HepG2 (cell line): ENCODE results near the gene CAMK1. TPM values are rescaled to one million over a fixed set of nuclear protein-coding genes. Genes with fewer than 3 reads are reported as not detected.
A peak's percentile ranks its signal among the peaks of the same experiment; 100 is the strongest.

ENCODE experiments used
- ATF7-NPFF ChIP-seq: sonication (generic); formaldehyde crosslinking; IDR thresholded peaks from 2 replicates; pipeline ENCODE4 v1.8.1; 2023; ENCODE audit warnings: mild to moderate bottlenecking, low read depth, missing genetic modification reagents, moderate library complexity
- ISL2 ChIP-seq: sonication (generic); formaldehyde crosslinking; IDR thresholded peaks from 2 replicates; pipeline ENCODE4 v1.5.0; 2020; ENCODE audit warnings: missing genetic modification reagents
- KDM6A ChIP-seq: IDR thresholded peaks from 2 replicates; pipeline ENCODE4 v1.6.1; 2016; ENCODE audit warnings: low read depth
- LCORL ChIP-seq, 2 experiments: fragments of 450-650 bp in 1 of 2; sonication (generic) in 1 of 2; formaldehyde crosslinking in 1 of 2; IDR thresholded peaks; 2 replicates each; pipeline versions ENCODE4 v1.5.0 to v1.6.1; 2017 to 2020; ENCODE audit warnings: antibody characterized with exemption in 1 of 2, missing genetic modification reagents in 1 of 2
- MEIS2 ChIP-seq: sonication (generic); formaldehyde crosslinking; IDR thresholded peaks from 2 replicates; pipeline ENCODE4 v1.9.0; 2021; ENCODE audit warnings: mild to moderate bottlenecking, missing genetic modification reagents
- NFATC3 ChIP-seq: sonication (generic); formaldehyde crosslinking; IDR thresholded peaks from 2 replicates; pipeline ENCODE4 v1.5.1; 2020; ENCODE audit warnings: mild to moderate bottlenecking, missing genetic modification reagents
- RELA ChIP-seq: sonication (generic); formaldehyde crosslinking; IDR thresholded peaks from 2 replicates; pipeline ENCODE4 v1.4.0; 2020; ENCODE audit warnings: missing genetic modification reagents
- TMF1 ChIP-seq: sonication (generic); formaldehyde crosslinking; IDR thresholded peaks from 2 replicates; pipeline ENCODE4 v1.8.1; 2022; ENCODE audit warnings: low read depth, missing genetic modification reagents
- ZFX ChIP-seq: sonication (generic); formaldehyde crosslinking; IDR thresholded peaks from 2 replicates; pipeline ENCODE4 v1.4.0; 2020; ENCODE audit warnings: mild to moderate bottlenecking, low read depth, missing genetic modification reagents, moderate library complexity
- ZKSCAN8 ChIP-seq: IDR thresholded peaks from 2 replicates; pipeline ENCODE4 v1.6.1; 2016; ENCODE audit warnings: borderline replicate concordance, missing genetic modification reagents, missing compliant biosample characterization
- ZNF124 ChIP-seq: sonication (generic); formaldehyde crosslinking; IDR thresholded peaks from 2 replicates; pipeline ENCODE4 v1.4.0; 2020; ENCODE audit warnings: missing genetic modification reagents
- ZNF234 ChIP-seq: sonication (generic); formaldehyde crosslinking; conservative IDR thresholded peaks from 2 replicates; pipeline ENCODE4 v1.5.1; 2020; ENCODE audit warnings: mild to moderate bottlenecking, missing genetic modification reagents
- ZNF556 ChIP-seq: sonication (generic); formaldehyde crosslinking; IDR thresholded peaks from 2 replicates; pipeline ENCODE4 v1.4.0; 2020; ENCODE audit warnings: mild to moderate bottlenecking, missing genetic modification reagents, borderline replicate concordance
- ZNF569 ChIP-seq: sonication (generic); formaldehyde crosslinking; IDR thresholded peaks from 2 replicates; pipeline ENCODE4 v1.5.0; 2020; ENCODE audit warnings: mild to moderate bottlenecking, missing genetic modification reagents, moderate library complexity, borderline replicate concordance
- polyA plus RNA-seq, 8 experiments: library from polyadenylated mRNA; depleted of rRNA in 3 of 8; stranded (reverse) in 7 of 8; unstranded in 1 of 8; fragments of >200 nt; fragmentation: Illumina TruSeq in 4 of 8; extraction: Trizol in 4 of 8; gene quantifications; 2 replicates each; pipeline versions ENCODE4 v1.2.1 to v1.2.3, GENCODE V29; 2011 to 2016; ENCODE audit warnings: low read depth in 4 of 8, missing spikeins in 1 of 8, mixed read lengths in 1 of 8; ENCODE audit not compliant: insufficient read depth in 1 of 8
- total RNA-seq, 5 experiments: library from RNA; depleted of rRNA; stranded (reverse); fragments of >200 nt; fragmentation: Illumina TruSeq; extraction: Trizol; gene quantifications; 2 replicates each; pipeline ENCODE4 v1.2.3, GENCODE V29; 2016; ENCODE audit warnings: low read depth in 1 of 5
- TF ChIP-seq, protein P1 (sequence below): sonication (generic); formaldehyde crosslinking; IDR thresholded peaks from 2 replicates; pipeline ENCODE4 v1.5.1; 2020; ENCODE audit warnings: mild to moderate bottlenecking, missing genetic modification reagents, moderate library complexity
- TF ChIP-seq, protein P2 (sequence below): sonication (generic); formaldehyde crosslinking; IDR thresholded peaks from 2 replicates; pipeline ENCODE4 v1.4.0; 2020; ENCODE audit warnings: missing genetic modification reagents, mild to moderate bottlenecking, borderline replicate concordance
- TF ChIP-seq, protein P3 (sequence below): sonication (generic); formaldehyde crosslinking; IDR thresholded peaks from 2 replicates; pipeline ENCODE4 v1.4.0; 2020; ENCODE audit warnings: missing genetic modification reagents, borderline replicate concordance
- TF ChIP-seq, protein P4 (sequence below): IDR thresholded peaks from 2 replicates; pipeline ENCODE4 v1.6.1; 2012; ENCODE audit warnings: low read length, improper control_type of control experiment

CAMK1 gene
- total and polyA plus RNA-seq, 2 of the 13 experiments (the other 11 are each of a cell fraction or from before 2014, with no cell fraction given), result 26.4 to 53.3 TPM

DNA sequence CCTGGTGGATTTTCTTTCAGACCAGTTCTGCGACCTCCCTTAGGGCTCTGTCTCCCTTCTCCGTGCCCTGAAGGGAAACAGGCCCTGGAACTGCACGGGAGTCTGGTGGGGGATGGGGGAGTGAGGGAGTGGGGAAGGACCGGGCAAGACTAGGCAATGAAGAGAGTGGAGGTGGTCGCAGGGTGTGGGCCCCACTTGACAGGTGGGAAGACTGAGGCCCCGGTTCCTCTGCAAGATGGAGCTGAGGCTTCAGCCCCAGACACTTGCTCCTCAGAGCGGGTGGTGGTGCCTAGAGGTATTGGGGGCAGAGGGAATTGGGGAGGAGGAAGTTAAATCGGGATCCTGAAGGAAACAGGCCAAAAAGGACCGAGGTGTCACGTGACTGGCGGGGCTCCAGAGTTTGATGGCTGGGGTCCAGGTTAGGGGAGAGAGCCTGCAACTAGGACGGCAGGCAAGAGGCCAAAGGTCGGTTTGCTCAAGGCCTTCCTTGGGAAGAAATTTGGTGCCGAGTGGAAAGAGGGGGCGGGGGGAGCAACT, 597 bp upstream of the CAMK1 start (continued):
- TF ChIP-seq, protein P1, sequence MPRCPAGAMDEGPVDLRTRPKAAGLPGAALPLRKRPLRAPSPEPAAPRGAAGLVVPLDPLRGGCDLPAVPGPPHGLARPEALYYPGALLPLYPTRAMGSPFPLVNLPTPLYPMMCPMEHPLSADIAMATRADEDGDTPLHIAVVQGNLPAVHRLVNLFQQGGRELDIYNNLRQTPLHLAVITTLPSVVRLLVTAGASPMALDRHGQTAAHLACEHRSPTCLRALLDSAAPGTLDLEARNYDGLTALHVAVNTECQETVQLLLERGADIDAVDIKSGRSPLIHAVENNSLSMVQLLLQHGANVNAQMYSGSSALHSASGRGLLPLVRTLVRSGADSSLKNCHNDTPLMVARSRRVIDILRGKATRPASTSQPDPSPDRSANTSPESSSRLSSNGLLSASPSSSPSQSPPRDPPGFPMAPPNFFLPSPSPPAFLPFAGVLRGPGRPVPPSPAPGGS (CRISPR knock-in tag), result no peak
- TF ChIP-seq, protein P2, sequence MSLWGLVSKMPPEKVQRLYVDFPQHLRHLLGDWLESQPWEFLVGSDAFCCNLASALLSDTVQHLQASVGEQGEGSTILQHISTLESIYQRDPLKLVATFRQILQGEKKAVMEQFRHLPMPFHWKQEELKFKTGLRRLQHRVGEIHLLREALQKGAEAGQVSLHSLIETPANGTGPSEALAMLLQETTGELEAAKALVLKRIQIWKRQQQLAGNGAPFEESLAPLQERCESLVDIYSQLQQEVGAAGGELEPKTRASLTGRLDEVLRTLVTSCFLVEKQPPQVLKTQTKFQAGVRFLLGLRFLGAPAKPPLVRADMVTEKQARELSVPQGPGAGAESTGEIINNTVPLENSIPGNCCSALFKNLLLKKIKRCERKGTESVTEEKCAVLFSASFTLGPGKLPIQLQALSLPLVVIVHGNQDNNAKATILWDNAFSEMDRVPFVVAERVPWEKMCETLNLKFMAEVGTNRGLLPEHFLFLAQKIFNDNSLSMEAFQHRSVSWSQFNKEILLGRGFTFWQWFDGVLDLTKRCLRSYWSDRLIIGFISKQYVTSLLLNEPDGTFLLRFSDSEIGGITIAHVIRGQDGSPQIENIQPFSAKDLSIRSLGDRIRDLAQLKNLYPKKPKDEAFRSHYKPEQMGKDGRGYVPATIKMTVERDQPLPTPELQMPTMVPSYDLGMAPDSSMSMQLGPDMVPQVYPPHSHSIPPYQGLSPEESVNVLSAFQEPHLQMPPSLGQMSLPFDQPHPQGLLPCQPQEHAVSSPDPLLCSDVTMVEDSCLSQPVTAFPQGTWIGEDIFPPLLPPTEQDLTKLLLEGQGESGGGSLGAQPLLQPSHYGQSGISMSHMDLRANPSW (CRISPR knock-in tag), result no peak
- TF ChIP-seq ZNF124 (CRISPR knock-in tag) (0 out of 2 replicates have a peak, but pooled peaks have one; percentile 2), NFATC3 (CRISPR knock-in tag) (no peak), ZKSCAN8 (CRISPR knock-in tag) (no peak), ZFX (no peak; the same call in 1 of the 2 replicates), ZNF234 (no peak), ISL2 (CRISPR knock-in tag) (no peak), LCORL (IDR thresholded peaks at IDR 0.05) (no peak), LCORL (CRISPR knock-in tag; IDR thresholded peaks at IDR 0.05) (peak; percentile 79), TMF1 (CRISPR knock-in tag) (no peak), ATF7-NPFF (no peak), MEIS2 (CRISPR knock-in tag) (no peak), RELA (CRISPR knock-in tag) (no peak), ZNF569 (CRISPR knock-in tag) (no peak), ZNF556 (CRISPR knock-in tag) (no peak), KDM6A (CRISPR knock-in tag) (no peak)
- TF ChIP-seq, protein P3, sequence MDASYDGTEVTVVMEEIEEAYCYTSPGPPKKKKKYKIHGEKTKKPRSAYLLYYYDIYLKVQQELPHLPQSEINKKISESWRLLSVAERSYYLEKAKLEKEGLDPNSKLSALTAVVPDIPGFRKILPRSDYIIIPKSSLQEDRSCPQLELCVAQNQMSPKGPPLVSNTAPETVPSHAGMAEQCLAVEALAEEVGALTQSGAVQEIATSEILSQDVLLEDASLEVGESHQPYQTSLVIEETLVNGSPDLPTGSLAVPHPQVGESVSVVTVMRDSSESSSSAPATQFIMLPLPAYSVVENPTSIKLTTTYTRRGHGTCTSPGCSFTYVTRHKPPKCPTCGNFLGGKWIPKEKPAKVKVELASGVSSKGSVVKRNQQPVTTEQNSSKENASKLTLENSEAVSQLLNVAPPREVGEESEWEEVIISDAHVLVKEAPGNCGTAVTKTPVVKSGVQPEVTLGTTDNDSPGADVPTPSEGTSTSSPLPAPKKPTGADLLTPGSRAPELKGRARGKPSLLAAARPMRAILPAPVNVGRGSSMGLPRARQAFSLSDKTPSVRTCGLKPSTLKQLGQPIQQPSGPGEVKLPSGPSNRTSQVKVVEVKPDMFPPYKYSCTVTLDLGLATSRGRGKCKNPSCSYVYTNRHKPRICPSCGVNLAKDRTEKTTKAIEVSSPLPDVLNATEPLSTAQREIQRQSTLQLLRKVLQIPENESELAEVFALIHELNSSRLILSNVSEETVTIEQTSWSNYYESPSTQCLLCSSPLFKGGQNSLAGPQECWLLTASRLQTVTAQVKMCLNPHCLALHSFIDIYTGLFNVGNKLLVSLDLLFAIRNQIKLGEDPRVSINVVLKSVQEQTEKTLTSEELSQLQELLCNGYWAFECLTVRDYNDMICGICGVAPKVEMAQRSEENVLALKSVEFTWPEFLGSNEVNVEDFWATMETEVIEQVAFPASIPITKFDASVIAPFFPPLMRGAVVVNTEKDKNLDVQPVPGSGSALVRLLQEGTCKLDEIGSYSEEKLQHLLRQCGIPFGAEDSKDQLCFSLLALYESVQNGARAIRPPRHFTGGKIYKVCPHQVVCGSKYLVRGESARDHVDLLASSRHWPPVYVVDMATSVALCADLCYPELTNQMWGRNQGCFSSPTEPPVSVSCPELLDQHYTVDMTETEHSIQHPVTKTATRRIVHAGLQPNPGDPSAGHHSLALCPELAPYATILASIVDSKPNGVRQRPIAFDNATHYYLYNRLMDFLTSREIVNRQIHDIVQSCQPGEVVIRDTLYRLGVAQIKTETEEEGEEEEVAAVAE, result no peak
- TF ChIP-seq, protein P4, sequence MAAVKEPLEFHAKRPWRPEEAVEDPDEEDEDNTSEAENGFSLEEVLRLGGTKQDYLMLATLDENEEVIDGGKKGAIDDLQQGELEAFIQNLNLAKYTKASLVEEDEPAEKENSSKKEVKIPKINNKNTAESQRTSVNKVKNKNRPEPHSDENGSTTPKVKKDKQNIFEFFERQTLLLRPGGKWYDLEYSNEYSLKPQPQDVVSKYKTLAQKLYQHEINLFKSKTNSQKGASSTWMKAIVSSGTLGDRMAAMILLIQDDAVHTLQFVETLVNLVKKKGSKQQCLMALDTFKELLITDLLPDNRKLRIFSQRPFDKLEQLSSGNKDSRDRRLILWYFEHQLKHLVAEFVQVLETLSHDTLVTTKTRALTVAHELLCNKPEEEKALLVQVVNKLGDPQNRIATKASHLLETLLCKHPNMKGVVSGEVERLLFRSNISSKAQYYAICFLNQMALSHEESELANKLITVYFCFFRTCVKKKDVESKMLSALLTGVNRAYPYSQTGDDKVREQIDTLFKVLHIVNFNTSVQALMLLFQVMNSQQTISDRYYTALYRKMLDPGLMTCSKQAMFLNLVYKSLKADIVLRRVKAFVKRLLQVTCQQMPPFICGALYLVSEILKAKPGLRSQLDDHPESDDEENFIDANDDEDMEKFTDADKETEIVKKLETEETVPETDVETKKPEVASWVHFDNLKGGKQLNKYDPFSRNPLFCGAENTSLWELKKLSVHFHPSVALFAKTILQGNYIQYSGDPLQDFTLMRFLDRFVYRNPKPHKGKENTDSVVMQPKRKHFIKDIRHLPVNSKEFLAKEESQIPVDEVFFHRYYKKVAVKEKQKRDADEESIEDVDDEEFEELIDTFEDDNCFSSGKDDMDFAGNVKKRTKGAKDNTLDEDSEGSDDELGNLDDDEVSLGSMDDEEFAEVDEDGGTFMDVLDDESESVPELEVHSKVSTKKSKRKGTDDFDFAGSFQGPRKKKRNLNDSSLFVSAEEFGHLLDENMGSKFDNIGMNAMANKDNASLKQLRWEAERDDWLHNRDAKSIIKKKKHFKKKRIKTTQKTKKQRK, result no peak
